Measurements from ENCODE around the gene MAPKAPK2. TPM values are rescaled to one million over a fixed set of nuclear protein-coding genes. Genes with fewer than 3 reads are reported as not detected.

The MAPKAPK2 gene
- total and polyA plus RNA-seq, 2 donors (not counting 1 experiment from before 2014, with no cell fraction given) = 60.3 to 85.8 TPM

- no peaks in the 10 kb centered on the region for H3K27me3 ChIP-seq (replicated peaks in 1 of 4; ENCODE audit: control extremely low read depth in 1 of 4, control insufficient read depth in 3 of 4, insufficient read depth in 4 of 4, low read length in 3 of 4)
- DNase-seq (peak; percentile 33), ATAC-seq (ENCODE audit: low read depth) (peak; percentile 39)
- no peak overlapping the region for H3K4me3 ChIP-seq (ENCODE audit: control extremely low read depth in 1 of 5, extremely low read depth in 1 of 5, insufficient read depth in 1 of 5, low read depth in 2 of 5, low read length in 4 of 5)
- H3K27ac Mint-ChIP-seq = no peak overlapping the region
- H3K4me1 ChIP-seq (ENCODE audit: control insufficient read depth in 2 of 2, insufficient read depth in 2 of 2, low read length in 2 of 2) = peaks cover 7 to 10% of the 10 kb centered on the region in 2 donors
- H3K4me1 Mint-ChIP-seq = no peaks in the 10 kb centered on the region
- H2AFZ ChIP-seq (ENCODE audit: insufficient read depth, low read depth, low read length, poor library complexity, severe bottlenecking) = peak overlapping the region; percentile 55
- H4K20me1 ChIP-seq (ENCODE audit: control insufficient read depth, insufficient read depth, low read length, poor library complexity, severe bottlenecking) = no peaks in the 10 kb centered on the region
- H3K36me3 ChIP-seq (replicated peaks in 1 of 2; ENCODE audit: control extremely low read depth in 1 of 2, control insufficient read depth in 1 of 2, extremely low read depth in 1 of 2, insufficient read depth in 2 of 2, low read length in 1 of 2) = no peaks in the 10 kb centered on the region
- no peaks in the 10 kb centered on the region for H3K9me3 ChIP-seq (ENCODE audit: control extremely low read depth in 1 of 3, control insufficient read depth in 2 of 3, insufficient read depth in 1 of 3, low read length in 2 of 3)
- H3K4me3 Mint-ChIP-seq = no peak overlapping the region
- intact Hi-C loops (cut with micrococcal nuclease) = no loop called here
- WGBS (ENCODE audit: insufficient coverage) = 93% methylated on average over 2 of the region's 13 CpGs
- no peaks in the 10 kb centered on the region for H3K79me2 ChIP-seq (ENCODE audit: control insufficient read depth, insufficient read depth, low read length)
- H3K9me3 Mint-ChIP-seq (ENCODE audit: insufficient read depth) = no peaks in the 10 kb centered on the region
- ChIA-PET POLR2A (no interaction called here), CTCF (interaction anchor here (2.2 to 5.8 kb wide), 2 partner anchors 11 to 23 kb away, joined by 6 to 25 read pairs; partner anchors contain the start of gene IL19)
- H3K27me3 Mint-ChIP-seq = peaks cover 6% of the 10 kb centered on the region
- H3K9ac ChIP-seq (ENCODE audit: low read length) = no peak overlapping the region
- H3K4me2 ChIP-seq (replicated peaks; ENCODE audit: low read depth, low read length, poor library complexity, severe bottlenecking) = peak overlapping the region; percentile 50
- TF ChIP-seq, protein P1, sequence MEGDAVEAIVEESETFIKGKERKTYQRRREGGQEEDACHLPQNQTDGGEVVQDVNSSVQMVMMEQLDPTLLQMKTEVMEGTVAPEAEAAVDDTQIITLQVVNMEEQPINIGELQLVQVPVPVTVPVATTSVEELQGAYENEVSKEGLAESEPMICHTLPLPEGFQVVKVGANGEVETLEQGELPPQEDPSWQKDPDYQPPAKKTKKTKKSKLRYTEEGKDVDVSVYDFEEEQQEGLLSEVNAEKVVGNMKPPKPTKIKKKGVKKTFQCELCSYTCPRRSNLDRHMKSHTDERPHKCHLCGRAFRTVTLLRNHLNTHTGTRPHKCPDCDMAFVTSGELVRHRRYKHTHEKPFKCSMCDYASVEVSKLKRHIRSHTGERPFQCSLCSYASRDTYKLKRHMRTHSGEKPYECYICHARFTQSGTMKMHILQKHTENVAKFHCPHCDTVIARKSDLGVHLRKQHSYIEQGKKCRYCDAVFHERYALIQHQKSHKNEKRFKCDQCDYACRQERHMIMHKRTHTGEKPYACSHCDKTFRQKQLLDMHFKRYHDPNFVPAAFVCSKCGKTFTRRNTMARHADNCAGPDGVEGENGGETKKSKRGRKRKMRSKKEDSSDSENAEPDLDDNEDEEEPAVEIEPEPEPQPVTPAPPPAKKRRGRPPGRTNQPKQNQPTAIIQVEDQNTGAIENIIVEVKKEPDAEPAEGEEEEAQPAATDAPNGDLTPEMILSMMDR (IDR thresholded peaks at IDR 0.05) = no peak
- TF ChIP-seq EZH2 (IDR thresholded peaks at IDR 0.05; ENCODE audit: borderline replicate concordance, insufficient read depth, low read depth, low read length, poor library complexity, severe bottlenecking) = no peak
- H3K27ac ChIP-seq (ENCODE audit: low read length in 2 of 2) = no peak overlapping the region
These were observed 73.0 kb downstream of the MAPKAPK2 start for GRCh38 chr1:206757524-206758266.

DNA sequence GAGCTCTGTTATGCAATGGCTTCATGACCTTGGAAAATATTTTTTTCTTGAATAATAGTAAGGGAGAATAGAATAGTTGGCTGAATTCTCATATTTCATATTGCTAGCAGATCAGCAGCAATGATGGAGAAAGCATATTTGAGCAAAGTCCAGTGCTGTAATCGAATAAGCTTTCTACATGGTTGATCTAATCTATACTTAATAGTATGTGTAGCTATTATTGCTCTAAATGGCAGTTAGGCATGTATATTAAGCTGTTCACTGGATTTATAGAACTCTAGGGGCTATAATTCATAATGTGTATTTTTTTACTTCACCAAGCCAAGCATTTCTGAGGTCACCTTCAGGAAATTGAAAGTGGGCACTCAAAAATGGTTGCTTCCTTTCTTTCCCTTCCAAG, 75.9 kb downstream of the MAPKAPK2 start:
- H4K20me1 ChIP-seq (ENCODE audit: control insufficient read depth, insufficient read depth, low read length, poor library complexity, severe bottlenecking) = no peaks in the 10 kb centered on the region
- no peaks in the 10 kb centered on the region for H3K79me2 ChIP-seq (ENCODE audit: control insufficient read depth, insufficient read depth, low read length)
- Mint-ChIP-seq H3K4me3 (no peak overlapping the region), H3K4me1 (peaks cover 1% of the 10 kb centered on the region), H3K27ac (no peak overlapping the region), H3K27me3 (no peaks in the 10 kb centered on the region), H3K9me3 (ENCODE audit: insufficient read depth) (no peaks in the 10 kb centered on the region)
- ATAC-seq (ENCODE audit: low read depth) = no peak
- intact Hi-C loops (cut with micrococcal nuclease) = no loop called here
- DNase-seq = no peak
- H3K4me2 ChIP-seq (replicated peaks; ENCODE audit: low read depth, low read length, poor library complexity, severe bottlenecking) = no peak overlapping the region
- H3K4me3 ChIP-seq (ENCODE audit: control extremely low read depth in 1 of 5, extremely low read depth in 1 of 5, insufficient read depth in 1 of 5, low read depth in 2 of 5, low read length in 4 of 5) = no peak overlapping the region
- no peak overlapping the region for H3K9ac ChIP-seq (ENCODE audit: low read length)
- no peak overlapping the region for H3K27ac ChIP-seq (ENCODE audit: low read length in 2 of 2)
- POLR2A ChIA-PET = no interaction called here
- no CpG with 5 or more reads among the region's 1 CpG for WGBS (ENCODE audit: insufficient coverage)
- H3K27me3 ChIP-seq (replicated peaks in 1 of 4; ENCODE audit: control extremely low read depth in 1 of 4, control insufficient read depth in 3 of 4, insufficient read depth in 4 of 4, low read length in 3 of 4) = no peaks in the 10 kb centered on the region
- CTCF ChIA-PET = interaction anchor here (0.8 to 5.8 kb wide), 8 partner anchors 8 to 38 kb away, joined by 3 to 25 read pairs (median 4); partner anchors contain the start of gene IL19
- no peak for TF ChIP-seq EZH2 (IDR thresholded peaks at IDR 0.05; ENCODE audit: borderline replicate concordance, insufficient read depth, low read depth, low read length, poor library complexity, severe bottlenecking)
- TF ChIP-seq, protein P1 (IDR thresholded peaks at IDR 0.05) = no peak
- no peak overlapping the region for H2AFZ ChIP-seq (ENCODE audit: insufficient read depth, low read depth, low read length, poor library complexity, severe bottlenecking)
- peaks cover 0 to 2% (median 0%) of the 10 kb centered on the region in 3 donors for H3K9me3 ChIP-seq (ENCODE audit: control extremely low read depth in 1 of 3, control insufficient read depth in 2 of 3, insufficient read depth in 1 of 3, low read length in 2 of 3)
- H3K4me1 ChIP-seq (ENCODE audit: control insufficient read depth in 2 of 2, insufficient read depth in 2 of 2, low read length in 2 of 2) = peaks cover 7 to 10% of the 10 kb centered on the region in 2 donors
- no peaks in the 10 kb centered on the region for H3K36me3 ChIP-seq (replicated peaks in 1 of 2; ENCODE audit: control extremely low read depth in 1 of 2, control insufficient read depth in 1 of 2, extremely low read depth in 1 of 2, insufficient read depth in 2 of 2, low read length in 1 of 2)
